ENCODE measurements around the gene WHRN.

Gene WHRN

GRCh38 chr9:114505187-114506081 is at the start of gene WHRN:
Gene WHRN (minus strand): TSS chr9:114505473. CDS start chr9:114504801, 672 bp downstream.
- DNase-seq: peak; percentile 74

- no peak for DNase-seq
Measured at GRCh38 chr9:114553202-114553601, 47.9 kb upstream of the WHRN start.

- no peak for DNase-seq
Measured at GRCh38 chr9:114552706-114553105, 47.4 kb upstream of the WHRN start.

- no peak for DNase-seq
Measured at GRCh38 chr9:114551750-114552685, 46.7 kb upstream of the WHRN start.

GRCh38 chr9:114549697-114550330 is 44.5 kb upstream of the WHRN start:
- DNase-seq: no peak

- DNase-seq: no peak
Measured at GRCh38 chr9:114546851-114547250, 41.6 kb upstream of the WHRN start.

GRCh38 chr9:114545055-114545454 is 39.8 kb upstream of the WHRN start:
- no peak for DNase-seq

GRCh38 chr9:114539701-114540380 is 34.6 kb upstream of the WHRN start:
- no peak for DNase-seq

GRCh38 chr9:114538241-114538640 is 33.0 kb upstream of the WHRN start:
- no peak for DNase-seq

- DNase-seq: no peak
Measured at GRCh38 chr9:114532561-114533237, 27.4 kb upstream of the WHRN start.

- no peak for DNase-seq
Measured at GRCh38 chr9:114529285-114529684, 24.0 kb upstream of the WHRN start.

- DNase-seq: no peak
Measured at GRCh38 chr9:114526807-114527206, 21.5 kb upstream of the WHRN start.

- no peak for DNase-seq
Measured at GRCh38 chr9:114525513-114525912, 20.2 kb upstream of the WHRN start.

GRCh38 chr9:114524247-114524681 is 19.0 kb upstream of the WHRN start:
- no peak for DNase-seq

GRCh38 chr9:114522847-114523246 is 17.6 kb upstream of the WHRN start:
- DNase-seq: no peak

- no peak for DNase-seq
Measured at GRCh38 chr9:114522286-114522685, 17.0 kb upstream of the WHRN start.

- no peak for DNase-seq
Measured at GRCh38 chr9:114521846-114522245, 16.6 kb upstream of the WHRN start.

- no peak for DNase-seq
Measured at GRCh38 chr9:114518599-114519022, 13.3 kb upstream of the WHRN start.

- DNase-seq: no peak
Measured at GRCh38 chr9:114518120-114518519, 12.8 kb upstream of the WHRN start.

- DNase-seq: no peak
Measured at GRCh38 chr9:114516913-114517312, 11.6 kb upstream of the WHRN start.

GRCh38 chr9:114515528-114515927 is 10.3 kb upstream of the WHRN start:
- no peak for DNase-seq

GRCh38 chr9:114513959-114514267 is 8.6 kb upstream of the WHRN start:
- DNase-seq: no peak
